GM21576 (cell line): ENCODE data around the gene UTRN.

Experiments
- ATAC-seq: cut with Tn5 transposase; IDR thresholded peaks from one replicate; pipeline ENCODE4 v1.9.1; 2021; ENCODE audit warnings: mild to moderate bottlenecking, moderate library complexity; ENCODE audit not compliant: unreplicated experiment

UTRN gene

GRCh38 chr6:144311361-144311760 lies 26.2 kb downstream of the UTRN start:
- ATAC-seq, result no peak

GRCh38 chr6:144314003-144314485 lies 28.9 kb downstream of the UTRN start:
- ATAC-seq, result no peak

- ATAC-seq, result no peak
Measured at GRCh38 chr6:144314562-144314961, 29.4 kb downstream of the UTRN start.

- no peak for ATAC-seq
Measured at GRCh38 chr6:144315226-144315980, 30.3 kb downstream of the UTRN start.

- peak; percentile 63 for ATAC-seq
Measured at GRCh38 chr6:144315981-144316861, 31.1 kb downstream of the UTRN start.

- ATAC-seq, result no peak
Measured at GRCh38 chr6:144316862-144317195, 31.7 kb downstream of the UTRN start.

GRCh38 chr6:144317736-144318135 lies 32.6 kb downstream of the UTRN start:
- ATAC-seq, result no peak

GRCh38 chr6:144319211-144319610 lies 34.1 kb downstream of the UTRN start:
- ATAC-seq, result no peak

GRCh38 chr6:144320741-144321140 lies 35.6 kb downstream of the UTRN start:
- ATAC-seq, result no peak

- ATAC-seq, result no peak
Measured at GRCh38 chr6:144321839-144322591, 36.9 kb downstream of the UTRN start.

GRCh38 chr6:144325232-144325631 lies 40.1 kb downstream of the UTRN start:
- no peak for ATAC-seq

GRCh38 chr6:144326393-144326792 lies 41.3 kb downstream of the UTRN start:
- no peak for ATAC-seq

GRCh38 chr6:144327081-144327480 lies 41.9 kb downstream of the UTRN start:
- ATAC-seq, result no peak

- no peak for ATAC-seq
Measured at GRCh38 chr6:144330017-144330987, 45.2 kb downstream of the UTRN start.

GRCh38 chr6:144331491-144331969 lies 46.4 kb downstream of the UTRN start:
- no peak for ATAC-seq

GRCh38 chr6:144332177-144332576 lies 47.0 kb downstream of the UTRN start:
- no peak for ATAC-seq

- ATAC-seq, result peak; percentile 70
Measured at GRCh38 chr6:144334150-144334708, 49.1 kb downstream of the UTRN start.
